RWPE2 (cell line): ENCODE data around the gene KRTAP19-2.

Source experiments
- ATAC-seq: fragments of 200-7000 bp; cut with Tn5 transposase; 3 replicates; pipeline ENCODE4 v1.9.1; 2021; ENCODE audit warnings: low read depth
- DNase-seq: peaks from one replicate; pipeline ENCODE4 v3.0.0-alpha.2; 2020; ENCODE audit warnings: low spot score
- H3K27ac ChIP-seq: fragments of 450-650 bp; 2 replicates; pipeline ENCODE4 v1.5.1; 2017; ENCODE audit warnings: mild to moderate bottlenecking; ENCODE audit not compliant: poor library complexity, severe bottlenecking
- H3K27me3 ChIP-seq: fragments of 250-450 bp; sonication (Bioruptor Pico); 2 replicates; pipeline ENCODE4 v1.5.1; 2021; ENCODE audit warnings: mild to moderate bottlenecking, moderate library complexity; ENCODE audit not compliant: insufficient read depth, poor library complexity, severe bottlenecking
- H3K36me3 ChIP-seq: fragments of 250-450 bp; sonication (Bioruptor Pico); 2 replicates; pipeline ENCODE4 v1.5.1; 2020; ENCODE audit warnings: low read depth, mild to moderate bottlenecking, moderate library complexity
- H3K4me1 ChIP-seq: fragments of 250-450 bp; sonication (Bioruptor Pico); 2 replicates; pipeline ENCODE4 v1.5.1; 2021; ENCODE audit warnings: mild to moderate bottlenecking, moderate library complexity; ENCODE audit not compliant: insufficient read depth, poor library complexity, severe bottlenecking
- H3K4me3 ChIP-seq: fragments of 250-450 bp; sonication (Bioruptor Pico); 2 replicates; pipeline ENCODE4 v1.5.1; 2021; ENCODE audit warnings: mild to moderate bottlenecking, moderate library complexity; ENCODE audit not compliant: severe bottlenecking
- H3K9me3 ChIP-seq: fragments of 250-450 bp; sonication (Bioruptor Pico); 2 replicates; pipeline ENCODE4 v1.5.1; 2021; ENCODE audit warnings: mild to moderate bottlenecking, moderate library complexity; ENCODE audit not compliant: severe bottlenecking
- TF ChIP-seq, protein P1 (sequence below): fragments of 450-650 bp; IDR thresholded peaks from one replicate; pipeline ENCODE4 v1.5.1; 2017; ENCODE audit warnings: mild to moderate bottlenecking, moderate library complexity; ENCODE audit not compliant: poor library complexity, severe bottlenecking

The KRTAP19-2 gene

DNA sequence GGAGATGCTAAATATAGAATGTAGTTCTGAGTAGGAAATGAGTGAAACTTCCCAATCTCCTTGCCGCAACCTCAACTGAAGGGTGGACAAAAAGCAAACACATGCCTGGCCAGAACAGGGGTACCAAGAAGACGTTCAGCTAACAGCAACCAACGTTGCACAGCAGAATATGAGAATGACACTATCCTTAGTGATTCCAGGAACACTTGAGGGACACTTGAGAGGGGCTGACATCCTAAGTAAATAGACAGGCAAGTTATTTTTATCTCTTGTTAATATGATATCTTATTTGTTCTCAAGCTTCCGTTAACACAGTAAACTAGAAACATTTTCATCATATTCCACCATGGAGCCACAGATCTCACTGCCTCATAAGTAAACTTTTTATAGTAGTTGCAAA lies 8.0 kb downstream of the KRTAP19-2 start:
- Histone ChIP-seq H3K27ac (no peak overlapping the region), H3K4me3 (no peak overlapping the region), H3K4me1 (no peaks in the 10 kb centered on the region), H3K9me3 (no peaks in the 10 kb centered on the region), H3K36me3 (no peaks in the 10 kb centered on the region), H3K27me3 (no peaks in the 10 kb centered on the region)
- DNase-seq = no peak
- no peak for ATAC-seq
- TF ChIP-seq, protein P1, sequence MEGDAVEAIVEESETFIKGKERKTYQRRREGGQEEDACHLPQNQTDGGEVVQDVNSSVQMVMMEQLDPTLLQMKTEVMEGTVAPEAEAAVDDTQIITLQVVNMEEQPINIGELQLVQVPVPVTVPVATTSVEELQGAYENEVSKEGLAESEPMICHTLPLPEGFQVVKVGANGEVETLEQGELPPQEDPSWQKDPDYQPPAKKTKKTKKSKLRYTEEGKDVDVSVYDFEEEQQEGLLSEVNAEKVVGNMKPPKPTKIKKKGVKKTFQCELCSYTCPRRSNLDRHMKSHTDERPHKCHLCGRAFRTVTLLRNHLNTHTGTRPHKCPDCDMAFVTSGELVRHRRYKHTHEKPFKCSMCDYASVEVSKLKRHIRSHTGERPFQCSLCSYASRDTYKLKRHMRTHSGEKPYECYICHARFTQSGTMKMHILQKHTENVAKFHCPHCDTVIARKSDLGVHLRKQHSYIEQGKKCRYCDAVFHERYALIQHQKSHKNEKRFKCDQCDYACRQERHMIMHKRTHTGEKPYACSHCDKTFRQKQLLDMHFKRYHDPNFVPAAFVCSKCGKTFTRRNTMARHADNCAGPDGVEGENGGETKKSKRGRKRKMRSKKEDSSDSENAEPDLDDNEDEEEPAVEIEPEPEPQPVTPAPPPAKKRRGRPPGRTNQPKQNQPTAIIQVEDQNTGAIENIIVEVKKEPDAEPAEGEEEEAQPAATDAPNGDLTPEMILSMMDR = no peak

DNA sequence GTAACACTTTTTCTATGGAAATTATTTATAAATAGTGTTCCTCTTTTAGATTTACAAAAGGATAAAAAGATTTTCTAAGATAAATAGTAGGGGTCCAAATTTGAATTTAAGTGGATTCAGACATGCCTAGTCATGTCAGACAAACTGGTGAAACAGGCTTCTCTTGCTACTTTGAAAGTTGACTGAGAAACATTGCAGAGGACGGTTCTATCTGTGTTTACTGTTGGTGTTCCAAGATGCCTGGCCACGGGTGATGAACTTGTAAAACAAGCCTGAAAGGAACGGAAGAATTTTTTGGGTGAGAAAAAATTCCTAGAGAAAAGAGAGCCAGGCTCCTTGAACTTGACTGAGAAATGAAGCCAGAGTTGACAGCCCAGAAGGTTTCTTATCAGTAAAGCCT lies 9.2 kb downstream of the KRTAP19-2 start:
- no peaks in the 10 kb centered on the region for H3K4me1 ChIP-seq
- TF ChIP-seq, protein P1 = no peak
- no peak for ATAC-seq
- no peak overlapping the region for H3K27ac ChIP-seq
- no peaks in the 10 kb centered on the region for H3K27me3 ChIP-seq
- DNase-seq = no peak
- H3K9me3 ChIP-seq = no peaks in the 10 kb centered on the region
- no peaks in the 10 kb centered on the region for H3K36me3 ChIP-seq
- H3K4me3 ChIP-seq = no peak overlapping the region

GRCh38 chr21:30468900-30469714 lies 18.1 kb downstream of the KRTAP19-2 start:
- Histone ChIP-seq H3K4me1 (no peaks in the 10 kb centered on the region), H3K27me3 (peaks cover 7% of the 10 kb centered on the region), H3K9me3 (no peaks in the 10 kb centered on the region), H3K36me3 (no peaks in the 10 kb centered on the region), H3K27ac (no peak overlapping the region), H3K4me3 (no peak overlapping the region)
- ATAC-seq (no peak), DNase-seq (no peak)
- TF ChIP-seq, protein P1 = no peak

GRCh38 chr21:30463713-30464112 lies 23.5 kb downstream of the KRTAP19-2 start:
- H3K36me3 ChIP-seq = no peaks in the 10 kb centered on the region
- no peaks in the 10 kb centered on the region for H3K9me3 ChIP-seq
- H3K4me1 ChIP-seq = no peaks in the 10 kb centered on the region
- DNase-seq = no peak
- 0 out of 3 replicates have a peak, but pooled peaks have one; percentile 14 for ATAC-seq
- peaks cover 4% of the 10 kb centered on the region for H3K27me3 ChIP-seq
- TF ChIP-seq, protein P1 = peak; percentile 66
- H3K27ac ChIP-seq = no peak overlapping the region
- H3K4me3 ChIP-seq = no peak overlapping the region

DNA sequence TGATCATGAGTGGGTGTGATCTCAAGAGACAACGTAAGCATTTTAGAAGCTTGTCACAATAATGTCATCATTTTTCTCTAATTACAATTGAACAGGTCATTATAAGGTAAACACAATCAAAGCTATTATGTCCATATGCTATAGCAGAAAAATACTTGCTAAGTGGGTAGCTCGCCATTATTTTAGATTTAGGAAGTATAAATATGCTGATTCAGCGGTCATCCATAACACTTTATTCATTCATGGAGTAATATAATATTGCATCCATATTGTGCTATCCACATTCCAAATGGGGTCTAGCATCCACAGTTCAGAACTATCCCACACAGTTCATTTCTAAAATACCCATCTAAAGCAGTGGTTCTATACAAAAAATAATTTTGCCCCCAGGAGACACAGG lies 38.7 kb downstream of the KRTAP19-2 start:
- H3K9me3 ChIP-seq = no peaks in the 10 kb centered on the region
- no peak overlapping the region for H3K4me3 ChIP-seq
- no peak overlapping the region for H3K27ac ChIP-seq
- TF ChIP-seq, protein P1 = no peak
- DNase-seq (no peak), ATAC-seq (no peak)
- H3K36me3 ChIP-seq = no peaks in the 10 kb centered on the region
- no peaks in the 10 kb centered on the region for H3K27me3 ChIP-seq
- no peaks in the 10 kb centered on the region for H3K4me1 ChIP-seq
